Stimulated activated CD8-positive, alpha-beta memory T cell treated with anti-CD3 and anti-CD28 coated beads, Interleukin-7, amount 100 ng/mL, for 24 hours (primary cell): ENCODE measurements around the gene SOS2.

ENCODE experiments used
- DNase-seq: peaks from one replicate; pipeline ENCODE4 v3.0.0-alpha.2; 2020; ENCODE audit warnings: low read depth

Gene SOS2

GRCh38 chr14:50116181-50116956 lies 115.0 kb downstream of the SOS2 start, which contains the start of gene VCPKMT:
Gene VCPKMT (minus strand): TSS chr14:50116572. CDS start chr14:50116552, 20 bp downstream.
- DNase-seq = peak; percentile 91

DNA sequence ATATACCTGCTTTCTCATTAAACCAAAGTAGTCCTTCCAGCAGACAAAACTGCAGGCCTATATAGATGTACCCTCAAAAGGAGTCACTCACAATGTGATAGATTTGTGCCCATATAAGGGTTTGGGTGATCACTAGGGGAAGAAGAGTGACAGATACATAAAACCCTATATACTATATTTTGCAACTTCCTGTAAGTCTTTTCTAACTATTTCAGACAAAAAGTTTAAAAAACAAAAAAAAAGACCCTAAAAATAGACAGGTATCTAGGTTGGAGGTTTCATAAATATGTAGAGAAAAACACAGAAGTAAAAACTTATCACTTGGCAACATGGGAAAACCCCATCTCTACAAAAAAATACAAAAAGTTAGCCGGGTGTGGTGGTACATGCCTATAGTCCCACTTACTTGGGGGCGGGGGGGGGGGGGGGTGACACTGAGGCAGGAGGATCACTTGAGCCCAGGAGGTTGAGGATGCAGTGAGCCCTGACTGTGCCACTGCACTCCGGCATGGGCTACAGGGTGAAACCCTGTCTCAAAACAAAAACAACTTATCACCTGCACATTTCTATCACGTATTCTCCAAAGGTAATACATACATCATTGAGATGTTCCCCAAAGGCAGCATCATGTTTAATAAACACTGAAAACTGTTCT lies 117.9 kb downstream of the SOS2 start:
- no peak for DNase-seq

- DNase-seq = no peak
Observed at GRCh38 chr14:50110323-50111037, 120.9 kb downstream of the SOS2 start.

GRCh38 chr14:50109342-50109741 lies 122.0 kb downstream of the SOS2 start:
- DNase-seq = no peak

DNA sequence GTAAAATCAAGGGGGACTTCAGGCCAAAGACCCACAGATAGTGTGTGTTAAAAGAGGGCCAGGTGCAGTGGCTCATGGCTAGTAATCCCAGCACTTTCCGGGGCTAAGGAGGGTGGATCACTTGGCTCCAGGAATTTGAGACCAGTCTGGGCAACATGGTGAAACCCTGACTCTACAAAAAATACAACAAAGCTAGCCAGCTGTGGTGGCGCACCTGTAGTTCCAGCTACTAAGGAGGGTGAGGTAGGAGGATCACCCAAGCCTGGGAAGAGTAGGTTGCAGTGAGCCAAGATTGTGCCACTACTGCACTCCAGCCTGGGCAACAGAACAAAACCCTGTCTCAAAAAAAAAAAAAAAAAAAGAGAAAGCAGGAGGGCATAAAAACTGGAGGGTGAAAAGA lies 123.5 kb downstream of the SOS2 start:
- DNase-seq = no peak

GRCh38 chr14:50106178-50106577 lies 125.2 kb downstream of the SOS2 start:
- no peak for DNase-seq

GRCh38 chr14:50103558-50103957 lies 127.8 kb downstream of the SOS2 start:
- DNase-seq = no peak

DNA sequence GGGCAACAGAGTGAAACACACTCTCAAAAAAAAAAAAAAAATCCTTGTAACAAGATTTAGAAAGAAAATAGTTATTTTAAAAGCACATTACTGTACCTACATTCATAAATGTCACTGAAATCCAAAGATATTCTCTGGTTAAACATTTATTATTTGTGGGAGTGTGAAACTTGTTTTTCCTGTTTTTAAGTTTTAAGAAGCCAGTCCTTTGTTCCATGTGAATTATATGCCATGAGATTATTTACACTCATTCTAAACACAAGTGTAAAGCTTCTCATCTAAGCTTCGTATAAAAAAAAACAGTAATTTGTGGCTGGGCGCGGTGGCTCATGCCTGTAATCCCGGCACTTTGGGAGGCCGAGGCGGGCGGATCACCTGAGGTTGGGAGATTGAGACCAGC lies 130.0 kb downstream of the SOS2 start:
- no peak for DNase-seq

GRCh38 chr14:50100805-50101204 lies 130.6 kb downstream of the SOS2 start:
- no peak for DNase-seq

DNA sequence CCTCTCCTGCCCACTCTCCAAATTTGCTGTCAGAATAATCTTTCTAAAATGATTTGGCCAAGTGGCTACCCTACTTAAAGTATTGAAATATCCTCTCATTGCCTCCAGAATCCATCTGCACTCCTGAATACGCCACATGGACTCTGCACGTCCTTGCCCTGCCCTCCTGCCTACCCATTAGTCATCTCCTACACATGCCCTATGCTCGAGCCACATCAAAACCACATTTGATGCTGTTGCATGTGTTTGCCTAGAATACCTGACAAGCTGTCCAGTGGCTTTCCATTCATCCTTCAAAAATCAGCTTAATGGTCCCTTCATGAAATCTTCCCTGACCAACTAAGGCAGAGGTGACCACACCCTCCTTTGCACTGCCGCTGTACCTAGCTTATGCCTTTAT lies 132.0 kb downstream of the SOS2 start:
- no peak for DNase-seq

DNA sequence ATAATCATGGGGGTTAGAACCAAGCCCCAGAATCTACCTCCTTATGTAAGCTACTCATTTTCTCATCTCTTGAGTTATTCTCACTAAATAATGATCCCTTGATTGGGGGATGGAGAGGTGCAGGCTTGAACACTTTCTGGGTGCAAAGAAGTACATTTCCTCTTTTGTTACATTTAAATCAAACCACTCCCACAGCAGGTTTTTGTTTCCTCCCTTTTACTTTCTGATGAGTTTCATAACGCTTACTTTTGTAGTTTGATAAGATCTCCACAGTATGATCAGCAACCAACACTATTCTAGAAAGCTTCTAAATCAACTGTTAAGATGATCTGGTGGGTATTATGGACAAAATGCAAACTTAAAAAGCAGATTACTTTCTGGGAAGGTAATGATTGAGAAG lies 135.5 kb downstream of the SOS2 start:
- DNase-seq = no peak

- no peak for DNase-seq
Observed at GRCh38 chr14:50094056-50094755, 137.2 kb downstream of the SOS2 start.

GRCh38 chr14:50093496-50093895 lies 137.9 kb downstream of the SOS2 start:
- DNase-seq = no peak

DNA sequence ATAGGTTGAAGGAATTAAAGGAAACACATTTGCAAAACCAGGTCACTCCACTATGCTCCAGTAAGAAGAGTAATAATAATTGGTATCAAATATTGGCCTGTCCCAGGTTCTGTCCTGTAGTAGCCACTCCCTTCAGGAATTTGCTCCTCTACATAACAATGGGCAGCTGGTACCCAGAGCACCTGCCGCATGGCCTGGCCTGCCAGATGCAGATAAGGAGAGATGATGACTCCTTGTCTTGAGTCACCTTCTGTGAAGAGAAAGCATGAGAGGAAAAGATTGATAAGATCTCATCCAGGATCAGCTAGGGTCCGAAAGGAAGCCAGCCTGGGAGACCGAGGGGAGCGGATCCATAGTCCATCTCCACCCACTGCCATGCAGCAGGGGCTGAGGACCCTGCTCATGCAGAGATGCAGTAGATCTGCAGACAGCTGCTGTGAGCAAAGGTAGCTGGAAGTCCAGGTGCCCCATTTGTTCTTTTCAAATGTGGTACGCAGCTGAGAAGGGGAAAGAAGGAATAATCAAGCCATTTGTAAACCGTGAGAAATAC lies 139.3 kb downstream of the SOS2 start:
- no peak for DNase-seq

GRCh38 chr14:50091240-50091913 lies 140.0 kb downstream of the SOS2 start:
- no peak for DNase-seq

DNA sequence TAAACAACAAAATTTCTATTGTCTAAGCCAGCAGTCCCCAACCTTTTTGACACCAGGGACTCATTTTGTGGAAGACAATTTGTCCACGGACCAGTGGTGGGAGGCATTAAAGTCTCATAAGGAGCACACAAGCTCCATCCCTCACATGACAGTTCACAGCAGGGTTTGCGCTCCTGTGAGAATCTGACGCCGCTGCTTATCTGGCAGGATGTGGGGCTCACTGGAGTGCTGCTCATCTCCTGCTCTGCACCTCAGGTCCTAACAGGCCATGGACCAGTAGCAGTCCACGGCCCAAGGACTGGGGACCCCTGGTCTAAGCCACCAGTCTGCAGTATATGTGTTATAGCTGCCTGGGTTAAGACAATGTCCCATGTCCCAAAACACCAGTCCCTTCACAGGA lies 142.2 kb downstream of the SOS2 start:
- DNase-seq = no peak

GRCh38 chr14:50088731-50089130 lies 142.6 kb downstream of the SOS2 start:
- no peak for DNase-seq

GRCh38 chr14:50088117-50088515 lies 143.3 kb downstream of the SOS2 start:
- DNase-seq = no peak

DNA sequence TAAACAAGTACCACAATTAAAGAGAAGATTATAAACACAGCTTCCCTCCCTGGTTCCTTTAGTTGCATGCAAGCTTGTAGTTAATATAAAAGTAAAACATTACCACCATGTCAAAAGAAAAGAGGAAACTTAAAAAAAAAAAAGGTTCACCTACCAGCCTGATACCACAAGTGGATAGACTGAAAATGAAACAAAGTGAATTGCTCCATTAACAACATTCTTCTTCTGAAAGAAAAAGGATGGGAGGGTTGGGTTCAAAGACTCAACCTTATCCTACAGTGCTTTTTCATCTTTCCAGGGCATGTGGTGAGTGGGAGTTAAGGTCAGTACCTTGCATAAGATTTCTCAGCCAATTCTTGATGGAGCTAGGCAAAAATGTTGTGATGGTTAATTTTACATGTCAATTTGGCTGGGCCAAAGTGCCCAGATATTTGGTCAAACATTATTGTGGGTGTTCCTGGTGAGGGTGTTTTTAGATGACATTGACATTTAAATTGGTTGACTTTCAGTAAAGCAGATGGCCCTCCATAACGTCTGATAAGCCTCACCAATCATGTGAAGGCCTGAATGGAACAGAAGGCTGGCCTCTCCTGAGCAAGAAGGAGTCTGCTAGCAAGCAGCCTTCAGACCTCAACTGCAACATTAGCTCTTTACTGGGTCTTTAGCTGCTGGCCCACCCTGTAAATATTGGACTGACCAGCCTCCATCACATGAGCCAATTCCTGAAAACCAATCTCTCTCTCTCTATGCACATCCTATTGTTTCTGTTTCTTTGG lies 143.8 kb downstream of the SOS2 start:
- DNase-seq = no peak

- DNase-seq = no peak
Observed at GRCh38 chr14:50086321-50086711, 145.1 kb downstream of the SOS2 start.
